ENCODE results near the gene AGRP. TPM values are rescaled to one million over a fixed set of nuclear protein-coding genes. Genes with fewer than 3 reads are reported as not detected.
A peak's percentile ranks its signal among the peaks of the same experiment; 100 is the strongest.

AGRP gene
- total and polyA plus RNA-seq, 2 of the 4 experiments (the other 2 are of a cell fraction) = not detected

GRCh38 chr16:67486805-67487204, 3.5 kb upstream of the AGRP start:
- H2BK20ac ChIP-seq (ENCODE audit: low read depth, low read length) = no peak overlapping the region
- H3K4me1 ChIP-seq (ENCODE audit: control insufficient read depth, insufficient read depth, low read length) = peaks cover 13% of the 10 kb centered on the region
- no peaks in the 10 kb centered on the region for H3K9me3 ChIP-seq (ENCODE audit: control insufficient read depth, insufficient read depth, low read length)
- H3K4ac ChIP-seq (ENCODE audit: low read depth, low read length) = no peak overlapping the region
- intact Hi-C loops (cut with micrococcal nuclease) (no loop called here), dilution Hi-C loops (cut with HindIII; ENCODE audit: low sequenced_read_pairs, unreplicated experiment) (no loop called here), in situ Hi-C loops (cut with MboI; ENCODE audit: low sequenced_read_pairs) (no loop called here)
- no peaks in the 10 kb centered on the region for H4K20me1 ChIP-seq (ENCODE audit: insufficient read depth, low read length)
- H3K9ac ChIP-seq (ENCODE audit: low read depth, low read length) = no peak overlapping the region
- no peaks in the 10 kb centered on the region for H3K9me1 ChIP-seq (ENCODE audit: insufficient read depth, low read length)
- DNase-seq = no peak
- no peaks in the 10 kb centered on the region for H3K36me3 ChIP-seq (ENCODE audit: control insufficient read depth, insufficient read depth, low read length)
- H3K56ac ChIP-seq (ENCODE audit: extremely low read depth, insufficient read depth, low read length) = no peak overlapping the region
- POLR2A ChIA-PET (ENCODE audit: unreplicated experiment) = no interaction called here
- H3K23ac ChIP-seq (ENCODE audit: low read depth, low read length) = no peak overlapping the region
- H2AK9ac ChIP-seq (replicated peaks; ENCODE audit: low read depth, low read length, poor library complexity) = no peak overlapping the region
- TF ChIP-seq, protein P1, sequence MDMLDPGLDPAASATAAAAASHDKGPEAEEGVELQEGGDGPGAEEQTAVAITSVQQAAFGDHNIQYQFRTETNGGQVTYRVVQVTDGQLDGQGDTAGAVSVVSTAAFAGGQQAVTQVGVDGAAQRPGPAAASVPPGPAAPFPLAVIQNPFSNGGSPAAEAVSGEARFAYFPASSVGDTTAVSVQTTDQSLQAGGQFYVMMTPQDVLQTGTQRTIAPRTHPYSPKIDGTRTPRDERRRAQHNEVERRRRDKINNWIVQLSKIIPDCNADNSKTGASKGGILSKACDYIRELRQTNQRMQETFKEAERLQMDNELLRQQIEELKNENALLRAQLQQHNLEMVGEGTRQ (IDR thresholded peaks at IDR 0.05; ENCODE audit: low read depth, low read length) = no peak
- TF ChIP-seq RCOR1 (IDR thresholded peaks at IDR 0.05; ENCODE audit: insufficient replicate concordance, low read length) (no peak), NFE2L2 (IDR thresholded peaks at IDR 0.05; ENCODE audit: low read depth, low read length) (no peak), SMC3 (IDR thresholded peaks at IDR 0.05; ENCODE audit: low read depth, low read length) (no peak), MAFK (IDR thresholded peaks at IDR 0.05; ENCODE audit: low read depth, low read length) (no peak), BHLHE40 (IDR thresholded peaks at IDR 0.05; ENCODE audit: low read depth, low read length) (no peak), MXI1 (IDR thresholded peaks at IDR 0.05; ENCODE audit: borderline replicate concordance, low read depth, low read length) (no peak), RAD21 (IDR thresholded peaks at IDR 0.05; ENCODE audit: low read length) (no peak)
- TF ChIP-seq, protein P2, sequence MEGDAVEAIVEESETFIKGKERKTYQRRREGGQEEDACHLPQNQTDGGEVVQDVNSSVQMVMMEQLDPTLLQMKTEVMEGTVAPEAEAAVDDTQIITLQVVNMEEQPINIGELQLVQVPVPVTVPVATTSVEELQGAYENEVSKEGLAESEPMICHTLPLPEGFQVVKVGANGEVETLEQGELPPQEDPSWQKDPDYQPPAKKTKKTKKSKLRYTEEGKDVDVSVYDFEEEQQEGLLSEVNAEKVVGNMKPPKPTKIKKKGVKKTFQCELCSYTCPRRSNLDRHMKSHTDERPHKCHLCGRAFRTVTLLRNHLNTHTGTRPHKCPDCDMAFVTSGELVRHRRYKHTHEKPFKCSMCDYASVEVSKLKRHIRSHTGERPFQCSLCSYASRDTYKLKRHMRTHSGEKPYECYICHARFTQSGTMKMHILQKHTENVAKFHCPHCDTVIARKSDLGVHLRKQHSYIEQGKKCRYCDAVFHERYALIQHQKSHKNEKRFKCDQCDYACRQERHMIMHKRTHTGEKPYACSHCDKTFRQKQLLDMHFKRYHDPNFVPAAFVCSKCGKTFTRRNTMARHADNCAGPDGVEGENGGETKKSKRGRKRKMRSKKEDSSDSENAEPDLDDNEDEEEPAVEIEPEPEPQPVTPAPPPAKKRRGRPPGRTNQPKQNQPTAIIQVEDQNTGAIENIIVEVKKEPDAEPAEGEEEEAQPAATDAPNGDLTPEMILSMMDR (conservative IDR thresholded peaks at IDR 0.05; ENCODE audit: low read depth, low read length) = no peak
- TF ChIP-seq, protein P3, sequence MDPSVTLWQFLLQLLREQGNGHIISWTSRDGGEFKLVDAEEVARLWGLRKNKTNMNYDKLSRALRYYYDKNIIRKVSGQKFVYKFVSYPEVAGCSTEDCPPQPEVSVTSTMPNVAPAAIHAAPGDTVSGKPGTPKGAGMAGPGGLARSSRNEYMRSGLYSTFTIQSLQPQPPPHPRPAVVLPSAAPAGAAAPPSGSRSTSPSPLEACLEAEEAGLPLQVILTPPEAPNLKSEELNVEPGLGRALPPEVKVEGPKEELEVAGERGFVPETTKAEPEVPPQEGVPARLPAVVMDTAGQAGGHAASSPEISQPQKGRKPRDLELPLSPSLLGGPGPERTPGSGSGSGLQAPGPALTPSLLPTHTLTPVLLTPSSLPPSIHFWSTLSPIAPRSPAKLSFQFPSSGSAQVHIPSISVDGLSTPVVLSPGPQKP (IDR thresholded peaks at IDR 0.05; ENCODE audit: borderline replicate concordance, low read depth, low read length) = no peak
- H3K4me3 ChIP-seq (ENCODE audit: insufficient read depth, low read depth, low read length) = no peak overlapping the region
- H2AFZ ChIP-seq (replicated peaks; ENCODE audit: low read length, poor library complexity) = peak overlapping the region; percentile 41
- no peak overlapping the region for H3K4me2 ChIP-seq (ENCODE audit: low read depth, low read length)
- no peak overlapping the region for H4K8ac ChIP-seq (ENCODE audit: low read depth in 2 of 2, low read length in 2 of 2)
- no peak overlapping the region for H2AK5ac ChIP-seq (ENCODE audit: low read depth, low read length)
- ATAC-seq (ENCODE audit: low read depth) = no peak
- BruUV-seq (replicated peaks) = no TSS peak
- no peak overlapping the region for H4K5ac ChIP-seq (ENCODE audit: low read depth, low read length)
- H2BK120ac ChIP-seq (ENCODE audit: low read depth, low read length) = no peak overlapping the region
- no peaks in the 10 kb centered on the region for H3K27me3 ChIP-seq (ENCODE audit: control insufficient read depth, insufficient read depth, low read length)
- H3K18ac ChIP-seq (ENCODE audit: low read depth, low read length) = no peak overlapping the region
- H4K91ac ChIP-seq (ENCODE audit: insufficient read depth, low read depth, low read length) = no peak overlapping the region
- H3K27ac ChIP-seq (ENCODE audit: insufficient read depth, low read length) = no peak overlapping the region
- no peak overlapping the region for H3K14ac ChIP-seq (replicated peaks; ENCODE audit: low read depth, low read length)
- no peak overlapping the region for H2BK15ac ChIP-seq (ENCODE audit: low read depth, low read length)
- no CpG with 5 or more reads among the region's 3 CpGs for WGBS, 2 experiments (ENCODE audit: extremely low coverage in 2 of 2, insufficient read length in 1 of 2)
- H3K79me1 ChIP-seq (ENCODE audit: low read depth in 1 of 2, low read length in 2 of 2) = peaks cover 0 to 20% of the 10 kb centered on the region in 2 experiments; a peak in 3 of 4 replicates
- H2BK5ac ChIP-seq (ENCODE audit: low read depth, low read length, poor library complexity, severe bottlenecking) = no peak overlapping the region
- CTCF ChIA-PET = no interaction called here
